ENCODE results near the gene AKT3.
A peak's percentile ranks its signal among the peaks of the same experiment; 100 is the strongest.

The AKT3 gene

GRCh38 chr1:243850202-243850451 lies at the start of gene AKT3:
AKT3 (minus strand) TSS chr1:243850243; CDS start chr1:243843170, 7,073 bp downstream.
- peak; percentile 56 for DNase-seq (ENCODE audit: extremely low read depth, low read depth)
- TF ChIP-seq CTCF (IDR thresholded peaks at IDR 0.05; ENCODE audit: low read depth, low read length), result no peak

GRCh38 chr1:243898278-243898677 lies 48.2 kb upstream of the AKT3 start:
- no peak for TF ChIP-seq CTCF (IDR thresholded peaks at IDR 0.05; ENCODE audit: low read depth, low read length)
- DNase-seq (ENCODE audit: extremely low read depth, low read depth), result no peak

GRCh38 chr1:243896313-243896712 lies 46.3 kb upstream of the AKT3 start:
- no peak for DNase-seq (ENCODE audit: extremely low read depth, low read depth)
- no peak for TF ChIP-seq CTCF (IDR thresholded peaks at IDR 0.05; ENCODE audit: low read depth, low read length)

GRCh38 chr1:243892456-243892855 lies 42.4 kb upstream of the AKT3 start:
- DNase-seq (ENCODE audit: extremely low read depth, low read depth), result no peak
- TF ChIP-seq CTCF (IDR thresholded peaks at IDR 0.05; ENCODE audit: low read depth, low read length), result no peak

GRCh38 chr1:243890576-243890975 lies 40.5 kb upstream of the AKT3 start:
- DNase-seq (ENCODE audit: extremely low read depth, low read depth), result peak; percentile 70
- TF ChIP-seq CTCF (IDR thresholded peaks at IDR 0.05; ENCODE audit: low read depth, low read length), result no peak

- no peak for TF ChIP-seq CTCF (IDR thresholded peaks at IDR 0.05; ENCODE audit: low read depth, low read length)
- no peak for DNase-seq (ENCODE audit: extremely low read depth, low read depth)
Observed at GRCh38 chr1:243885806-243886205, 35.8 kb upstream of the AKT3 start.

GRCh38 chr1:243884603-243885002 lies 34.6 kb upstream of the AKT3 start:
- no peak for TF ChIP-seq CTCF (IDR thresholded peaks at IDR 0.05; ENCODE audit: low read depth, low read length)
- DNase-seq (ENCODE audit: extremely low read depth, low read depth), result no peak
